ENCODE results near the gene KCTD2. TPM values are rescaled to one million over a fixed set of nuclear protein-coding genes. Genes with fewer than 3 reads are reported as not detected.

Gene KCTD2
- total RNA-seq, 2 experiments from 2014 or later, result 14.1 to 14.7 TPM

DNA sequence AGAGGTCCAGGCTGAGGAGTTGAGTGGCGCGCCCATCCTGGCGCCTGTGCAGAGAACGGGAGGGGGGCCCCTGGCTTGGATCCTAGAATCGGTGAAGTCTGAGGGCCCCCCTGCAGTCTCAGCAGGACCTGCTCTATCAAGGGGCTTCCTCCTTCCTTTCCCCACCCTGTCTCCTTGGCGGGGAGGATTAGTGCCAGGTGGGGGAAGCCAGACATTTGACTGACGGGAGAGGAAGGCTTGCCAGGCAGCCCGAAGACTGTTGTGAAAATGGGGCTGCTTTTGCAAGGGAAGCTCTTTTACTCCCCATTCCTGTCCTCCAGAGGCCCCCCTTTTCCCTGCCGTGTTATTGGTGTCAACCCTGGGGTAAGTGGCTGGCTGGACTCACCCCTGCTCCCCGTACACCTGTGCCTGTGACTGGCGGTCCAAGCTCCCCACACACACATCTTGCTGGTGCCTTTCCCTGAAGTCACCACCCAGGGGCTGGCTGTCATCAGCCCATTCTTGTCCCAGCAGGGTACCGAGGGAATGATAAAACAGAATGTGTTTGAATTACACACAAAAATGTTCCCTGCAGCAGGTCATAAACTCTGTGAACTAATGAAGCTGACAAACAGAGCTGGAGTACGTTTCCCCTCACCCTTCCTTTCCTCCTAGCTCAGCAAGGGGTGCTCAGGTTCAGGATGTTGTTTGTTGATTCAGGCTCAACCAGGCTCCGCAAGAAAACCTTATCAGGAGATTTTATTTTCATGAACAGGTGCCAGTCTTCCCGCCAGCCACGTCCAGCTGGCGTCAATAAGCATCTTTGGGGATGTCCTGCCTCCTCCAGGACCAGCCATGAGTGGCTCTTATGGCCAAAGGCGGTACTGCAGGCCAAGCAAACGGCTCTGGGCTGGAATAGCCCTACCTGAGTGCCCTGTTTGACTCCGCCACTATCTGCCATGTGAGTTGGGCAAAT, 58.4 kb downstream of the KCTD2 start:
- Mint-ChIP-seq H3K27ac (no peak overlapping the region), H3K9me3 (no peaks in the 10 kb centered on the region), H3K4me3 (no peak overlapping the region), H3K4me1 (peaks cover 11% of the 10 kb centered on the region), H3K36me3 (no peaks in the 10 kb centered on the region), H3K27me3 (no peaks in the 10 kb centered on the region)
- DNase-seq, result peak; percentile 22

DNA sequence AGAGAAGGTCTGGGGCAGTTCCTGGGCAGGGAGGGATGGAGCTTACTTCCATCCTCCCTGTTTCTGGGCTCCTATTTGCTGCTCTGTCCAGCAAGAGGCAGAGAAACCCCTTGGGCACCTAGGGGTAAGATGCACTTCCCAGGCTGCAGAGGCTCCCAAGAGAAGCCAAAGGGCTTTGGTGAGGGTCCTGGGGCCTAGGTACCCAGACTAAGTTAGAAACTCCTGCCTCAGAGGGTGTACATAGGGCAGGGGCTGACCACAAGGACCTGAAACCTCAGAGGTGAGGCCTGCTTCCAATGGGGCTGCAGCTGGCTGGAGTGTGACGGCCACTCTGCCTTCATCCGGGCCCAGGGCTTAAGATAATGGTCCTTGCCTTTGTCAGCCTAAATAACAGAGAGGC, 61.2 kb downstream of the KCTD2 start:
- no peaks in the 10 kb centered on the region for H3K9me3 Mint-ChIP-seq
- H3K27me3 Mint-ChIP-seq, result no peaks in the 10 kb centered on the region
- DNase-seq, result no peak
- H3K27ac Mint-ChIP-seq, result no peak overlapping the region
- peaks cover 11% of the 10 kb centered on the region for H3K36me3 Mint-ChIP-seq
- peak overlapping the region; percentile 89 for H3K4me3 Mint-ChIP-seq
- peaks cover 20% of the 10 kb centered on the region for H3K4me1 Mint-ChIP-seq

DNA sequence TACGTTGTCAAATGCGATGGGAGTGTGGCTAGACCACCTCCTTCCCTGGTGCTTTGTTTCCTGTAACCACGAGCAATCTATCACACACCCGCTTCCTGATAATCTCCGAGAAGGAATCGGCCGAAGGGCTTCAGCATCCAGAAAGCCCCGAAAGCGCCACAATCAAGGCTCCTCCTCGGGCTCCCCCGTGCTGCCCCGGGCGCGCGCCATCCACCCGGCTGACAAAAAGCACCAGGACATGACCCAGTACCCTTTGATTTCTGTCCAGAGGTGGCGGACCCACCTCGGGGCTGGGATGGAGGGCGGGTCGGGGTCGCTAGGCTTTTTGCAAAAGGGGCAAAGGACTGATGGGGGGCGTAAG, 62.0 kb downstream of the KCTD2 start:
- H3K4me1 Mint-ChIP-seq, result peaks cover 21% of the 10 kb centered on the region
- H3K4me3 Mint-ChIP-seq, result peak overlapping the region; percentile 89
- no peaks in the 10 kb centered on the region for H3K27me3 Mint-ChIP-seq
- no peaks in the 10 kb centered on the region for H3K9me3 Mint-ChIP-seq
- peak; percentile 30 for DNase-seq
- no peak overlapping the region for H3K27ac Mint-ChIP-seq
- H3K36me3 Mint-ChIP-seq, result peaks cover 12% of the 10 kb centered on the region

DNA sequence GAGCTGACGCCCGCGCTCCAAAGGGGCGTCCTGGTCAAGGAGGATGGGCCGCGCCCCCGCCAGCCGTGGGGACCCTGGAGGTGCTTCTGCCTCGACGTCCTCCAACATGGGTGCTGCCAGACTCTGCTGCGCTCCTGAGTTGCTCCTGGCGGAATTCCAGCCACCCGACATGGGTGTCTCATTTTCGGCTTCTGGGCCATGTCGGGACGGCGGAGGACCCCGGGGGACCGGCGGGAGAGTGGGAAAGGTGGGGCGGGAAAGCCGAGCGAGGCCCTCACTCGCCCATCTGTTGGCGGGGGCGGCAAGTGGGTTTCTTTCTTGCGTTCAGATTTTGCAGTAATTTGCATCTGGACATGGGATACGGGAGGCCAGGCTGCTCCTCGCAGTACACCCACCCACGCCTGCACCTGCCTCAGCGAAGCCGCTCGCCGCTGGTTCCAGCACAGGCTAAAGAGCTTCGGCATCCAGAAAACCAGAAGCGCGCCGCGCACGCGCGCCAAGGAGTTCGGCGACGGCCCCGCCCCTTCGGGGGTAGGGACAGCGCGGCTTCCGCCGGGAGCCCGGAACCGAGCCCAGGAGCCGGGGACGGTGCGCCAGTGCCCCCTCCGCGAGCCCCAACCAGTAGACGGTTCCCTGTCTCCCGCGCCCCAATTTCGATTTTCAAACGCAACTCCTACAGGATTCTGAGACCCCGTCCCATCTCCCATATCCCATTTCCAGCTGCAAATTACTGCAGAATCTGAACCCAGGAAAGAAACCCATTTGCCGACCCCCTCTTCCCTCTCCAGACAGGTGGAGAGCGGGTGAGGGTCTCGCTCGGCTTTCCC, 62.6 kb downstream of the KCTD2 start, which contains the start of gene ARMC7:
TSS of gene ARMC7 (plus strand) at position 563 of the 827 bp plus-strand sequence. CDS start 320 bp downstream, outside the sequence.
- DNase-seq, result peak; percentile 95
- Mint-ChIP-seq H3K4me1 (peaks cover 26% of the 10 kb centered on the region), H3K36me3 (peaks cover 13% of the 10 kb centered on the region), H3K27me3 (no peaks in the 10 kb centered on the region), H3K9me3 (no peaks in the 10 kb centered on the region), H3K27ac (peak within 1 kb of the TSS; percentile 79), H3K4me3 (peak within 1 kb of the TSS; percentile 89)

DNA sequence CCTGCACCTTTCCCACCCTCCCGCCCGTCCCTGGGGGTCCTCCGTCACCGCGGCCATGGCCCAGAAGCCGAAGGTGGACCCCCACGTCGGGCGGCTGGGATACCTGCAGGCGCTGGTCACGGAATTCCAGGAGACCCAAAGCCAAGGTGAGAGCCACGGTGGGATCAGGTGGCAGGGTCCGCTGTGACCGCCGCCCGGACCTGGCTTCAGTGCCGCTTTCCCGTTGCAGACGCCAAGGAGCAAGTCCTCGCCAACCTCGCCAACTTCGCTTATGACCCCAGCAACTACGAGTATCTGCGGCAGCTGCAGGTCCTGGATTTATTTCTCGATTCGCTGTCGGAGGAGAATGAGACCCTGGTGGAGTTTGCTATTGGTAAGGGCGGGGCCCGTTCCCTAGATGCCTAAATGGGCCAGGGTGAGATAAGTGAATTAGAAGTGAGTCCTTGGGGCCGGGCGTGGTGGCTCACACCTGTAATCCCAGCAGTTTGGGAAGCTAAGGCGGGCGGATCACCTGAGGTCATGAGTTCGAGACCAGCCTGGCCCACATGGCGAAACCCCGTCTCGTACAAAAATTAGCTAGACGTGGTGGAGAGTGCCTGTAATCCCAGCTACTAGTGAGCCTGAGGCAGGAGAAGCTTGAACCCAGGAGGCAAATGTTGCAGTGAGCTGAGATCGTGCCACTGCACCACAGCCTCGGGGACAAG, 63.4 kb downstream of the KCTD2 start:
- peak; percentile 9 for DNase-seq
- no peaks in the 10 kb centered on the region for H3K27me3 Mint-ChIP-seq
- H3K4me1 Mint-ChIP-seq, result peaks cover 33% of the 10 kb centered on the region

DNA sequence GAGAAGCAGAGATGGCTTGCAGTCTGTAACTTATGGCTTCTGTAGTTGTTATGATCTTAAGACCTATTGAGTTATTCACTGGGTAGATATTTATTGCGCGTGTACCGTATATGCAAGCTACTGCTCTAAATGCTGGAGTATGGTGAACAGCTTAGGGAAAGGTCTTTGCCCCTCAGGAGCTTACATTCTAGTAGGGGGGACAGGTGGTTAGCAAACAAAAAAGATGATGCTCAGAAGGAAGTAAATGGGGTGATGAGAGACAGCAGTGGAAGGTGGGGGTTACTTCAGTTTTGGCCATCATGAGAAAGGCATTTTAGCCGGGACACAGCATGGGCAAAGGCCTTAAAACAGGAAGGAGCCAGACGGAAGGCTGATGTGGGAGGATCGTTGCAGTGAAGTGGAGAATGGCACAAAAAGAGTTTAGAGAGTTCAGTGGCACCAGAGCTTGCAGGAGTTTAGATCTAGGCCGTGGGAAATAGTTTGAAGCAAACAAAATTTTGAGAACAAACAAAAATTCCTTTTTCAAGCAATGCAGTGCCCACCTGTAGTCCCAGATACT, 64.8 kb downstream of the KCTD2 start:
- peak overlapping the region; percentile 10 for H3K27ac Mint-ChIP-seq
- H3K27me3 Mint-ChIP-seq, result no peaks in the 10 kb centered on the region
- DNase-seq, result no peak
- no peaks in the 10 kb centered on the region for H3K9me3 Mint-ChIP-seq
- H3K4me3 Mint-ChIP-seq, result peak overlapping the region; percentile 57
- peaks cover 33% of the 10 kb centered on the region for H3K4me1 Mint-ChIP-seq
- H3K36me3 Mint-ChIP-seq, result peaks cover 17% of the 10 kb centered on the region

More for the DNA sequence above, 63.4 kb downstream of the KCTD2 start:
- Mint-ChIP-seq H3K9me3 (no peaks in the 10 kb centered on the region), H3K4me3 (peak overlapping the region; percentile 89), H3K36me3 (peaks cover 17% of the 10 kb centered on the region), H3K27ac (peak overlapping the region; percentile 74)

DNA sequence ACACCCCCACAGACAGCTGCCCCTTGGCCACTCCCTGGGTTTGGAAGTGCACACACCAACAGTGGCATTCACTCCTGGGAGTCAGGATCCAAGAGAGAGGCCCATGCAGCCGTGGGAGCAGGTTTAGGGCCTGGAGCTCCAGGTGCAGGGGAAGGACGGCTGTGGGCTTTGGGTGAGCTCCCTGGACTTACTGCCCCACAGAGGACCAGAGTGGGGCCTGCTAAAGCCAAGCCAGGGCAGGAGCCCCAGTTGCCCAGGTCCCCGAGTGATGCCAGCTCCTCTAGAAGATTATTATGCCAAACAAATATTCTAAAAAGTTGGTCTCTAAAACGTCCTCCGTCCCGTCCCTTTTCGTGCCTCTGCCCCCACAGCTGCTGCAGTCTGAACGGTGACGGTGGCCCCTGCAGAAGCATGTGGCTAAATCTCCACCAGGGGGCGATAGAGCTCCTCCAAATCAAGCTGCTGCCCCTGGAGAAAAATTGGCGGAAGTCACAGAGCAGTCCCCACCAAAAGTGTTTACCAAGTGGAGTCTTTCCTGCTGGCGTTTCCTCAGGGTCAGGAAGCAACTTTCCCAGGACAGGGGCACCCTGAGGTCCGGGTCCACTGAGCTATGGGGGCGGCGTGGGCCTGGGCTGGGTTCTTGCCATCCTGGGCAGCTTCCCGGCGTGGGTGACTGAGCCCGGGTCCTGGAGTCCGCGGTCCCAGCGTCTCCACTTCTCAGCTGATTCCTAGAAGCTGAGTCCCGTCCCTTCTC, 67.0 kb downstream of the KCTD2 start:
- peak; percentile 83 for DNase-seq
- Mint-ChIP-seq H3K4me3 (peak overlapping the region; percentile 81), H3K9me3 (no peaks in the 10 kb centered on the region), H3K36me3 (peaks cover 19% of the 10 kb centered on the region), H3K27me3 (no peaks in the 10 kb centered on the region), H3K27ac (peak overlapping the region; percentile 84), H3K4me1 (peaks cover 29% of the 10 kb centered on the region)

DNA sequence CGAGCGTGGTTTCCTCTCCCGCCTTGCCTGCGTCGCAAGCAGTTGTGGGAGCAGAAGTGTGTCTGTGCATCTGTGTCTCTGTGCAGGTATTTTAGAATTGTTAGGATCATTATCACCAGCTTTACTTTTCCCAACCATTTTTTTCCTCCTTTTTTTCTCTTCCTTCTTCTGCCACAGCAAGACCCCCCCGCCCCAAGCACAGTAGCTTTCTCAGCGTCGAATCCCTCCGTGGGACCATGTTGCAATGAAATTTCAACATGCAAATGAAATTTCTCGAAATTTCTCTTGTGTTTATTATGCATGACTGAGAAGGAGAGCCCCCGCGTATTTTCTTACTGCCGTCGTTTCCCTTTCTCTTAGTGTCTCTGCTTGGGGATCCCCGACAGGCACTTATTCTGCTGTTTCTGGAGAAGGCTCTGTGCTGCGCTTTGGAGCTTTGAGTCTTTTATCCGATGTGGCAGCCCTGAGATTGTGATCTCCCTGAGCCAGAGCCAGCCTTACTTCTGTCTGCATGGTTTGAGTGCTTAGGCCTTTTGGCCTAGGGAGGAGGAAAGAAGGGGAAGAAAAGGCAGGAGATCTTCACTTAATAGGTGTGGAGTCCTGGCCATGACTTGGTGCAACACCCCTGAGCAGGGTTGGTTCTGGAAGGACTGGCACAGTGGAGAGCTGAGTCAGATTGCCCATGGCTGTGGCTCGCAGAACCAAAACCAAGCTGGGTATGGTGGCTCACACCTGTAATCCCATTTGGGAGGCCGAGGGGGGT, 67.7 kb downstream of the KCTD2 start:
- Mint-ChIP-seq H3K27ac (peak overlapping the region; percentile 84), H3K36me3 (peaks cover 19% of the 10 kb centered on the region)
- DNase-seq, result no peak

More for the DNA sequence above, 67.7 kb downstream of the KCTD2 start:
- no peaks in the 10 kb centered on the region for H3K27me3 Mint-ChIP-seq
- peak overlapping the region; percentile 81 for H3K4me3 Mint-ChIP-seq
- H3K4me1 Mint-ChIP-seq, result peaks cover 28% of the 10 kb centered on the region
- no peaks in the 10 kb centered on the region for H3K9me3 Mint-ChIP-seq

Other genes starting within 250 kb of the KCTD2 start
- gene GRIN2C, start 187.3 kb upstream of the KCTD2 start, total RNA-seq, result not detected
- gene FDXR, start 174.2 kb upstream of the KCTD2 start, total RNA-seq, result 10 to 100 TPM; 13.3 to 14.6 TPM
- gene FADS6, start 153.6 kb upstream of the KCTD2 start, total RNA-seq, result not detected
- gene USH1G, start 124.0 kb upstream of the KCTD2 start, total RNA-seq, result not detected
- gene OTOP2, start 123.0 kb upstream of the KCTD2 start, total RNA-seq, result not detected
- not detected for gene OTOP3, start 111.3 kb upstream of the KCTD2 start, total RNA-seq
- gene HID1, start 74.5 kb upstream of the KCTD2 start, total RNA-seq, result 1 to 10 TPM; 1.6 to 1.9 TPM
- gene CDR2L, start 59.6 kb upstream of the KCTD2 start, total RNA-seq, result 1 to 10 TPM in 1 of 2 experiments, under 1 TPM in 1; 0.74 to 1.2 TPM
- gene MRPL58, start 34.6 kb upstream of the KCTD2 start, total RNA-seq, result 10 to 100 TPM; 64.4 to 69.0 TPM
- gene ATP5PD, start 256 bp upstream of the KCTD2 start, total RNA-seq, result 100 to 1,000 TPM; 185 to 189 TPM
- 1 to 10 TPM; 2.1 TPM for gene SLC16A5, start 40.7 kb downstream of the KCTD2 start, total RNA-seq
- gene ARMC7, start 62.7 kb downstream of the KCTD2 start, total RNA-seq, result 1 to 10 TPM; 6.5 to 6.6 TPM
- 10 to 100 TPM; 71.2 to 74.8 TPM for gene NT5C, start 84.5 kb downstream of the KCTD2 start, total RNA-seq
- gene JPT1, start 107.3 kb downstream of the KCTD2 start, total RNA-seq, result 100 to 1,000 TPM; 245 to 250 TPM
- 100 to 1,000 TPM; 623 to 655 TPM for gene SUMO2, start 135.7 kb downstream of the KCTD2 start, total RNA-seq
- gene NUP85, start 158.5 kb downstream of the KCTD2 start, total RNA-seq, result 100 to 1,000 TPM; 134 to 137 TPM
- 10 to 100 TPM; 63.7 to 72.0 TPM for gene GGA3, start 214.4 kb downstream of the KCTD2 start, total RNA-seq
- gene MRPS7, start 214.7 kb downstream of the KCTD2 start, total RNA-seq, result 10 to 100 TPM; 93.5 to 96.9 TPM
- gene MIF4GD, start 224.0 kb downstream of the KCTD2 start, total RNA-seq, result 10 to 100 TPM; 35.3 to 38.1 TPM
- gene SLC25A19, start 242.2 kb downstream of the KCTD2 start, total RNA-seq, result 100 to 1,000 TPM; 103 to 107 TPM